Measurements from ENCODE around the gene XYLT2. TPM values are rescaled to one million over a fixed set of nuclear protein-coding genes. Genes with fewer than 3 reads are reported as not detected.

Gene XYLT2
- total RNA-seq, 1 experiment from 2014 or later, result 28.5 TPM

DNA sequence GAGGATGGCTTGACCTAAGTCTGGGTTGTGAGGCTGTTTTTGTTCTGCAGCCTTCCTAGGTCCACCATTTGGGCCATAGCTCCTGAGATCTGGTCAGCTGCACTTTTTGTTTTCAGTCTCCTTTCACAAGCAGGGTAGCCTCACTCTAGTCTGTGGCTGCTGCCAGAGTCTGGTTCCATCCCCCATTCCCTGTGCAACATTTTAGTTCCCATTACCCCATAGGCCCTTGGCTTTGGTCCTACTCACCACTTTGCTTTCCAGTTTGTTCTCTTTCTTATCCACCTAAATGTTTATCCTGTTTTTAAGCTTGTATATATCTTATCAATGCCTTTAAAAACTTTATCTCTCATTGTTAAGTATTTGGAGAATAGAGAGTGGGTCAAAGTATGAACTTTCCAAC is 6.5 kb upstream of the XYLT2 start:
- POLR2A ChIA-PET, result no interaction called here
- CTCF ChIA-PET, result no interaction called here
- BruUV-seq (replicated peaks), result no TSS peak

DNA sequence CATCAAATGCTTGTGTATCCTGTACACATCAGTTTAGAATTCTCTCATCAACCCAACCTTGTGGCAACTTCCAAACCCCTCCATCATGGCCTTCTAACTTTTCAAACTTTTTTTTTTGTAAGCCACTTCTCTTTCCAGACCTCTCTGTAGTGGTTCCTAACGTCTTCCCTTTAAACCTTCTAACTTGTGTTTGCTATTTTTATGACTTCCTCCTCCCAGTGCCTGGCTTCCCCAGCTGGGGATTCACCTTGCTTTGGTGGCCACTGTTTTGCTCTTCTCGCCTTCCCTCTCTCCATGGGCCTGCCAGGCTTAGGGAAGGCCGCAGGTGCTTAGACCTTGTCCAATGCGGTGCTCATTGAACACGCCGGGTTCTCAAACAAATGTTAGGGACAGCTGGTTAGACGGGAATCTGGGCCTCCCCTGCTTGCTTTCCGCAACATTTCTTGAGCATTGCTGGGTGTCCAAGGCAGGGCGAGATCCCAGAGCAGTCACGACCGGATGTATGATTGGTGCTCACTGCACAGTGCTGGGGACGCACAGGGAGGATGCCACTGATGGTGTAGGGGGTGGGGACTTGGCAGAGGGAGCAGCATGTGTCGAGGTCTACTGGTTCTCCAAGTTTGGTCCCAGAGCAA is 1.1 kb upstream of the XYLT2 start:
- intact Hi-C loops (cut with micrococcal nuclease; ENCODE audit: unreplicated experiment), result no loop called here
- CTCF ChIA-PET, result interaction anchor here (0.7 kb wide), 1 partner anchor 45 kb away, joined by 7 read pairs; no protein-coding TSS in a partner anchor

More for the DNA sequence above, 6.5 kb upstream of the XYLT2 start:
- in situ Hi-C loops (cut with HindIII; ENCODE audit: low pct_unique_long_range_greater_than_20kb, low sequenced_read_pairs), result no loop called here
- Histone ChIP-seq H3K27me3 (ENCODE audit: control insufficient read depth, insufficient read depth, low read length) (no peaks in the 10 kb centered on the region; the same call in 1 of the 2 replicates), H3K27ac (ENCODE audit: low read length) (no peak overlapping the region), H3K36me3 (ENCODE audit: control insufficient read depth, insufficient read depth, low read length) (no peaks in the 10 kb centered on the region), H3K9me3 (ENCODE audit: control insufficient read depth, insufficient read depth, low read depth, low read length) (peaks cover 16% of the 10 kb centered on the region), H3K4me3 (ENCODE audit: low read depth in 2 of 2, low read length in 2 of 2) (no peak overlapping the region), H3K4me1 (ENCODE audit: control insufficient read depth, insufficient read depth, low read length) (no peaks in the 10 kb centered on the region)
- intact Hi-C loops (cut with micrococcal nuclease; ENCODE audit: unreplicated experiment), result no loop called here
- no peak for ATAC-seq
- TF ChIP-seq, protein P1, sequence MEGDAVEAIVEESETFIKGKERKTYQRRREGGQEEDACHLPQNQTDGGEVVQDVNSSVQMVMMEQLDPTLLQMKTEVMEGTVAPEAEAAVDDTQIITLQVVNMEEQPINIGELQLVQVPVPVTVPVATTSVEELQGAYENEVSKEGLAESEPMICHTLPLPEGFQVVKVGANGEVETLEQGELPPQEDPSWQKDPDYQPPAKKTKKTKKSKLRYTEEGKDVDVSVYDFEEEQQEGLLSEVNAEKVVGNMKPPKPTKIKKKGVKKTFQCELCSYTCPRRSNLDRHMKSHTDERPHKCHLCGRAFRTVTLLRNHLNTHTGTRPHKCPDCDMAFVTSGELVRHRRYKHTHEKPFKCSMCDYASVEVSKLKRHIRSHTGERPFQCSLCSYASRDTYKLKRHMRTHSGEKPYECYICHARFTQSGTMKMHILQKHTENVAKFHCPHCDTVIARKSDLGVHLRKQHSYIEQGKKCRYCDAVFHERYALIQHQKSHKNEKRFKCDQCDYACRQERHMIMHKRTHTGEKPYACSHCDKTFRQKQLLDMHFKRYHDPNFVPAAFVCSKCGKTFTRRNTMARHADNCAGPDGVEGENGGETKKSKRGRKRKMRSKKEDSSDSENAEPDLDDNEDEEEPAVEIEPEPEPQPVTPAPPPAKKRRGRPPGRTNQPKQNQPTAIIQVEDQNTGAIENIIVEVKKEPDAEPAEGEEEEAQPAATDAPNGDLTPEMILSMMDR (IDR thresholded peaks at IDR 0.05), result no peak
- TF ChIP-seq TCF7L2 (IDR thresholded peaks at IDR 0.05; ENCODE audit: low read depth, low read length), result no peak
- TF ChIP-seq, protein P2, sequence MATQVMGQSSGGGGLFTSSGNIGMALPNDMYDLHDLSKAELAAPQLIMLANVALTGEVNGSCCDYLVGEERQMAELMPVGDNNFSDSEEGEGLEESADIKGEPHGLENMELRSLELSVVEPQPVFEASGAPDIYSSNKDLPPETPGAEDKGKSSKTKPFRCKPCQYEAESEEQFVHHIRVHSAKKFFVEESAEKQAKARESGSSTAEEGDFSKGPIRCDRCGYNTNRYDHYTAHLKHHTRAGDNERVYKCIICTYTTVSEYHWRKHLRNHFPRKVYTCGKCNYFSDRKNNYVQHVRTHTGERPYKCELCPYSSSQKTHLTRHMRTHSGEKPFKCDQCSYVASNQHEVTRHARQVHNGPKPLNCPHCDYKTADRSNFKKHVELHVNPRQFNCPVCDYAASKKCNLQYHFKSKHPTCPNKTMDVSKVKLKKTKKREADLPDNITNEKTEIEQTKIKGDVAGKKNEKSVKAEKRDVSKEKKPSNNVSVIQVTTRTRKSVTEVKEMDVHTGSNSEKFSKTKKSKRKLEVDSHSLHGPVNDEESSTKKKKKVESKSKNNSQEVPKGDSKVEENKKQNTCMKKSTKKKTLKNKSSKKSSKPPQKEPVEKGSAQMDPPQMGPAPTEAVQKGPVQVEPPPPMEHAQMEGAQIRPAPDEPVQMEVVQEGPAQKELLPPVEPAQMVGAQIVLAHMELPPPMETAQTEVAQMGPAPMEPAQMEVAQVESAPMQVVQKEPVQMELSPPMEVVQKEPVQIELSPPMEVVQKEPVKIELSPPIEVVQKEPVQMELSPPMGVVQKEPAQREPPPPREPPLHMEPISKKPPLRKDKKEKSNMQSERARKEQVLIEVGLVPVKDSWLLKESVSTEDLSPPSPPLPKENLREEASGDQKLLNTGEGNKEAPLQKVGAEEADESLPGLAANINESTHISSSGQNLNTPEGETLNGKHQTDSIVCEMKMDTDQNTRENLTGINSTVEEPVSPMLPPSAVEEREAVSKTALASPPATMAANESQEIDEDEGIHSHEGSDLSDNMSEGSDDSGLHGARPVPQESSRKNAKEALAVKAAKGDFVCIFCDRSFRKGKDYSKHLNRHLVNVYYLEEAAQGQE (IDR thresholded peaks at IDR 0.05; ENCODE audit: insufficient read depth in 1 of 2, low read depth in 2 of 2, low read length in 1 of 2), result no peak
- DNase-seq (ENCODE audit: low read depth, low spot score), result no peak

More for the DNA sequence above, 1.1 kb upstream of the XYLT2 start:
- DNase-seq (ENCODE audit: low read depth, low spot score), result no peak
- Histone ChIP-seq H3K27ac (ENCODE audit: low read length) (no peak overlapping the region), H3K27me3 (ENCODE audit: control insufficient read depth, insufficient read depth, low read length) (no peaks in the 10 kb centered on the region), H3K9me3 (ENCODE audit: control insufficient read depth, insufficient read depth, low read depth, low read length) (0 out of 2 replicates have a peak, but pooled peaks cover 6% of the 10 kb centered on the region), H3K36me3 (ENCODE audit: control insufficient read depth, insufficient read depth, low read length) (no peaks in the 10 kb centered on the region; the same call in 1 of the 2 replicates), H3K4me1 (ENCODE audit: control insufficient read depth, insufficient read depth, low read length) (peaks cover 8% of the 10 kb centered on the region), H3K4me3 (ENCODE audit: low read depth in 2 of 2, low read length in 2 of 2) (no peak overlapping the region; a peak in 1 of 4 replicates)
- TF ChIP-seq, protein P1 (IDR thresholded peaks at IDR 0.05), result no peak
- TF ChIP-seq TCF7L2 (IDR thresholded peaks at IDR 0.05; ENCODE audit: low read depth, low read length), result no peak
- no peak for TF ChIP-seq POLR2AphosphoS5 (IDR thresholded peaks at IDR 0.05; ENCODE audit: low read depth, low read length)
- TF ChIP-seq, protein P2 (IDR thresholded peaks at IDR 0.05; ENCODE audit: insufficient read depth in 1 of 2, low read depth in 2 of 2, low read length in 1 of 2), result no peak
- TF ChIP-seq SIN3A (IDR thresholded peaks at IDR 0.05; ENCODE audit: borderline replicate concordance, insufficient read depth, low read depth, low read length), result no peak
- POLR2A ChIA-PET, result no interaction called here
- no TSS peak for BruUV-seq (replicated peaks)
- in situ Hi-C loops (cut with HindIII; ENCODE audit: low pct_unique_long_range_greater_than_20kb, low sequenced_read_pairs), result no loop called here
- no peak for ATAC-seq

All from Panc1 (cell line).